ENCODE measurements around the gene HNRNPM.
"Not testable (repeated sequence)": the region's sequence is repeated elsewhere in the genome, so short reads cannot be mapped to it uniquely, and the experiment has no call there.

Gene HNRNPM, protein sequence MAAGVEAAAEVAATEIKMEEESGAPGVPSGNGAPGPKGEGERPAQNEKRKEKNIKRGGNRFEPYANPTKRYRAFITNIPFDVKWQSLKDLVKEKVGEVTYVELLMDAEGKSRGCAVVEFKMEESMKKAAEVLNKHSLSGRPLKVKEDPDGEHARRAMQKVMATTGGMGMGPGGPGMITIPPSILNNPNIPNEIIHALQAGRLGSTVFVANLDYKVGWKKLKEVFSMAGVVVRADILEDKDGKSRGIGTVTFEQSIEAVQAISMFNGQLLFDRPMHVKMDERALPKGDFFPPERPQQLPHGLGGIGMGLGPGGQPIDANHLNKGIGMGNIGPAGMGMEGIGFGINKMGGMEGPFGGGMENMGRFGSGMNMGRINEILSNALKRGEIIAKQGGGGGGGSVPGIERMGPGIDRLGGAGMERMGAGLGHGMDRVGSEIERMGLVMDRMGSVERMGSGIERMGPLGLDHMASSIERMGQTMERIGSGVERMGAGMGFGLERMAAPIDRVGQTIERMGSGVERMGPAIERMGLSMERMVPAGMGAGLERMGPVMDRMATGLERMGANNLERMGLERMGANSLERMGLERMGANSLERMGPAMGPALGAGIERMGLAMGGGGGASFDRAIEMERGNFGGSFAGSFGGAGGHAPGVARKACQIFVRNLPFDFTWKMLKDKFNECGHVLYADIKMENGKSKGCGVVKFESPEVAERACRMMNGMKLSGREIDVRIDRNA

DNA sequence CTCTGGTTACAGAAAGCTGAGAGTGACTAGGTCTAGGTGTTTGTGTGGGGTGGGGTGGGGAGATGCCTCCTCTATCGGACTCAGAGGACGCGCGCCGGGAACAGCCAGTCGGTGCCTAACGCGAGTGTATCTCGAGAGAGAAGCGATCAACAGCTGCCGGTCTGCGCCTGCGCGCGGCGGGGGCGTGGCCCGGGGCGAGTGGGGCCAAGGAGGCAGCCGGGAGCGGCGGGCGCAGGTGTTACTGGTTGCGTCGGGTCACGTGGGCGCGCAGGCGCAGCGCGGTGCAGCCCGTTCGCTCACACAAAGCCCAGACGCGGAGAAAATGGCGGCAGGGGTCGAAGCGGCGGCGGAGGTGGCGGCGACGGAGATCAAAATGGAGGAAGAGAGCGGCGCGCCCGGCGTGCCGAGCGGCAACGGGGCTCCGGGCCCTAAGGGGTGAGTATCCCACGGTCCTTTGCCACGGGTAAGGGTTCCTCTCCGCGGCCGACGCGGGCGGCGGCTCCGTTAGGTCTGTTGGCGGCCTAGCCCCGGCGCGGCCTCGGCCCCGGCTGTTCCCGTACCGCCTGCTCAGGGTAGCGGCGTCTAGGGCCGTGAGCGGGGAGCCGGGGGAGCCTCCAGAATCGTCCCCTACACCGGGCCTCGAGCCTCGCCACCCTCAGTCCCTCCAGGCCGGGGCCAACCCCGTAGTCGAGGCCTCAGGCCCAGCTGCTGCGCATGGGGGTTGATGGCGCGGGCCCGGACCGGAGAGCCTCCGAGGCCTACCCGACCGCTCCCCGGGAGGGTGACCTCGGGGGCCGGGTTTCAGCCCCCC, at the start of gene HNRNPM:
Gene HNRNPM (plus strand): TSS at position 299 of the 811 bp plus-strand sequence. CDS start 24 bp downstream, at position 323.
- peaks cover 45% of the 10 kb centered on the region for H3K4me1 Mint-ChIP-seq
- H3K27ac Mint-ChIP-seq: peak within 1 kb of the TSS; percentile 96
- DNase-seq (peak; percentile 100), ATAC-seq (peak; percentile 95)
- peak within 1 kb of the TSS; percentile 86 for H3K4me3 Mint-ChIP-seq
- peaks cover 28% of the 10 kb centered on the region for H3K36me3 Mint-ChIP-seq (ENCODE audit: low read depth)
- no peaks in the 10 kb centered on the region for H3K27me3 Mint-ChIP-seq
- H3K9me3 Mint-ChIP-seq: no peaks in the 10 kb centered on the region

DNA sequence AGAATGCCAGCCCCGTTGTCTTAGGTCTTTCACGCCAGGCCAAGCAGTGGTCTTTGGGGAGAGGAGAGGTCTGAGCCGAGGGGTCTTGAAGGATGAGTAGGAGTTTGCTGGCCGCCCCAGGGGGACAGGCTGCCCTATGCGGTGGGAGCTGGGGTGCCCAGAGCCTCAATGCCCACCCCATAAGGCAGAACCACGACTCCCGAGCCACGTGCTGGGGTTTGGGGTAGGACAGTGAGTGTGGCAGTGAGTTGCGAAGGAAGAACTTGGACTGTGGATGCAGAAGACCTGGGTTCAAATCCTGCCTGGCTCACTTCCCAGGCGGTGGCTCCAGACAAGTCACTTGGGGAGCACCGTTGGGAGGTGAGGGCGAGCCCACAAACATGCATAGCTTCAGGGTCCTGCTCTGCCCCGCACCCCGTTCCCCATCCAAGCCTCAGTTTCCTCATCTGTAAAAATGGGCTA, 49.1 kb upstream of the HNRNPM start:
- no peak overlapping the region for H3K4me3 Mint-ChIP-seq
- no peaks in the 10 kb centered on the region for H3K27me3 Mint-ChIP-seq
- ATAC-seq (no peak), DNase-seq (no peak)
- no peaks in the 10 kb centered on the region for H3K36me3 Mint-ChIP-seq (ENCODE audit: low read depth)
- peaks cover 35% of the 10 kb centered on the region for H3K4me1 Mint-ChIP-seq
- no peaks in the 10 kb centered on the region for H3K9me3 Mint-ChIP-seq
- H3K27ac Mint-ChIP-seq: no peak overlapping the region

DNA sequence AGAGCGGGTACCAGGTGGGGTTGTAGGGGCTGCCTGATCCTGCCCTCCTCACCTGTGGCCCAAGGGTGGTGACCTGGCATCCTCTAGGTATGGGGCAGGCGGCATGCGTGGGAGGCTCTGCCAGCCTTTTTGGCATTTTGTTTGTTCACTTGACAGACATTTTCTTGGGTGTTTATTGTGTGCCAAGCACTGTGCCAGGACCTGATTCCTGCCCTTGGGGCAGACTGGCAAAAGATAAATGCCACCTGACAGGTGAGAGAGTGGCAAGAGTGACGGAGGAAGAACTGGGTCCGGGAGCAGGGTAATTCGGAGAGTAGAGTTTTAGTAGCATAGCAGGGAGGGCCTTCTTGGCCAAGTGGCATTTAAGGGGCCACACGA, 48.6 kb upstream of the HNRNPM start:
- Mint-ChIP-seq H3K9me3 (no peaks in the 10 kb centered on the region), H3K36me3 (ENCODE audit: low read depth) (no peaks in the 10 kb centered on the region), H3K4me1 (peaks cover 30% of the 10 kb centered on the region), H3K27ac (no peak overlapping the region), H3K4me3 (no peak overlapping the region), H3K27me3 (no peaks in the 10 kb centered on the region)
- ATAC-seq (no peak), DNase-seq (no peak)

DNA sequence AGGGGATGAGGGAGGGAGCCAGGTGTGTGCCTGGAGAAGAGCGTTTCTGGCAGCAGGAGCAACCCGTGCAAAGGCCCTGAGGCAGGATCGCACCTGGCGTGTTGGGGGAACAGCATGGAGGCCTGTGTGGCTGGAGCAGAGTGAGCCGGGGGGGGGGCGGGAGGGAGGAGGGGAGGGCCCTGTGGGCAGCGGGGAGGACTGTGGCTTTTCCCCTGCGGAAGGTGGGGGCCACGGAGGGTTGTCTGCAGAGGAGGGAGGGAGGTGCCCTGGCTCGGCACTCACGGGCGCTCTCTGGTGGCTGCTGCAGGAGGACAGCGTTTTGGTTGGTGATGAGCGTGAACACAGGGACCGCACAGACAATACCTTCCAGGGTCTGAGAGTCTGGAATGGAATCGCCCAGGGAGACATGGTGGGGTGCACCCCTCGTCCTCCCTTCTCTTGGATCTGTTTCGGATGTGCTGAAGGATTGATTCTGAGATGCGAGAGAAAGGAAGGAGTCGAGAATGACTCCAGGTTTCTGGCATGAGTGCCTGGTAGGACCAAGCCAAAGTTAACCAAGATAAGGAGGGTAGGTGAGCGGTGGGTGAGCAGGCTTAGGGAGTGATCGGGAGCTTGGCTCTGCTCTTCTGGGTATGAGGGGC, 48.1 kb upstream of the HNRNPM start:
- no peaks in the 10 kb centered on the region for H3K9me3 Mint-ChIP-seq
- H3K4me3 Mint-ChIP-seq: no peak overlapping the region
- peaks cover 26% of the 10 kb centered on the region for H3K4me1 Mint-ChIP-seq
- no peaks in the 10 kb centered on the region for H3K36me3 Mint-ChIP-seq (ENCODE audit: low read depth)
- H3K27ac Mint-ChIP-seq: peak overlapping the region; percentile 76
- peak; percentile 84 for DNase-seq
- peak; percentile 66 for ATAC-seq
- H3K27me3 Mint-ChIP-seq: no peaks in the 10 kb centered on the region

DNA sequence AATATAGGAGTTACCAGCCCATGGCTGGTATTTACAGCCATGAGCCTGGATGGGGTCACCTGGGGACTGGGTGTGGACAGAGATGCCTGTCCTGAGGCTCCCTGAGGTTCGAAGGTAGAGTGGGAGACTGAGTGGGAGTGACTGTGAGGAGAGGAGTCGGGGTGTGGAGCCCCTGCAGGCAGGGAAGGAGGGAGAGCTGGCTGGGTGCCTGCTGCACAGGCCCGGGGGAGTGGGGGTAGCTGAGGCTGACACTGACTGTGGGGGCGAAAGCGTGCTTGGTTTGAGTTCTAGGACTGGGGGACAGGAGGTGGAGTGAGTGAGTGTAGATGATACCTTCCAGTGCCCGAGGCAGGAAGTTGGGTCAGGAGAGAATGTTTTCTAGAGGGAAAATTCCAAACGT, 47.5 kb upstream of the HNRNPM start:
- Mint-ChIP-seq H3K4me3 (no peak overlapping the region), H3K9me3 (no peaks in the 10 kb centered on the region), H3K27me3 (no peaks in the 10 kb centered on the region), H3K4me1 (peaks cover 20% of the 10 kb centered on the region), H3K27ac (peak overlapping the region; percentile 76), H3K36me3 (ENCODE audit: low read depth) (no peaks in the 10 kb centered on the region)
- no peak for DNase-seq
- ATAC-seq: no peak

DNA sequence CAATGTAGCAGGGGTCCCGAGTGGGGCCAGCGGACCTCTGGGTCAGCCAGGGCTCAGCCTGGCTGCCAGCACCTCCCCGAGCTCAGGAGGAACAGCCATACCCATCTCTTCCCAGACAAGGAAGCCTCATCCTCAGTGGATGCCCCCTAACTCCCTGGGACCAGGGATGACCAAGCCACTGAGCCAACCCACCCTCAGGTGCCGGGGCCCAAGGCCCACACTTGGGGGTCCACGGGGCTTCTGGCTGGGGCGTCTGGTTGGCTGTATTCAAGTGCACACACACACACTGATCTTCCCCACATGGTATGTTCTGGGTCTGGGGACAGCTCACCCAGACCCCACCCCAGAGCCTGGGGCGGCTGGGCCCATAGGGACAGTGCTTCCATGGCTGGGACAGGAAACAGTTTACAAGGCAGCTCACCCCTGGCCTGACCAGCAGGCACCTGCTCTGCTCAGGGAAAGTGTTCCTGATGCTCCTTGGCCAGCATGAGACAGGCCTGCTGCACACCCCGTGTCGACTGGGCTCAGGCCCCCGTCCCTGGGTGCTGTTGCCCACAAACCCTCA, 46.9 kb upstream of the HNRNPM start:
- H3K27me3 Mint-ChIP-seq: no peaks in the 10 kb centered on the region
- no peaks in the 10 kb centered on the region for H3K9me3 Mint-ChIP-seq
- no peak for DNase-seq
- H3K27ac Mint-ChIP-seq: no peak overlapping the region
- peaks cover 18% of the 10 kb centered on the region for H3K4me1 Mint-ChIP-seq
- no peaks in the 10 kb centered on the region for H3K36me3 Mint-ChIP-seq (ENCODE audit: low read depth)
- H3K4me3 Mint-ChIP-seq: no peak overlapping the region
- ATAC-seq: no peak

DNA sequence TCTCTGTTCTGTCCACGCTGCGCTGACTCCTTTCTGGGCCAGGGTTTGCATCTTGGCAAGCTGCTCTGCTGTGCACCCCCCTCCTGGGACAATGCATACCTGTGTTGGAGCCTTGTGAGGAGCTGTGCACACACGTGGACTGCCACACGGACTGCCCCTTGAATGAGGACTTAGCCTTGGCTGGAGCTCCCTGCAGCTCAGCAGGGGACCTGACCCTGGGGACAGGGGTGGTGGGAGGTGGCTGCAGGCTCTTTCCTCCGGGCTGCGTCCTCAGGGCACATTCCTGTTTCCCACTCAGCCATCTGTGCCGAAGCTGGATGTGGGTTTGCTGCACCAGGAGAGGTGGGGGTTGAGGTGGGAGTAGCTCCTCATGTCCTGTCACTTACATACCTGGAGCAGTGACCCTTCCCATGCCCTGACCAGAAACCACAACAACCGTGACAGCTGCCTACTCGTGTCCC, 46.4 kb upstream of the HNRNPM start:
- Mint-ChIP-seq H3K4me1 (peaks cover 14% of the 10 kb centered on the region), H3K27me3 (no peaks in the 10 kb centered on the region), H3K36me3 (ENCODE audit: low read depth) (no peaks in the 10 kb centered on the region), H3K9me3 (no peaks in the 10 kb centered on the region), H3K4me3 (no peak overlapping the region), H3K27ac (no peak overlapping the region)
- no peak for ATAC-seq
- DNase-seq: no peak

DNA sequence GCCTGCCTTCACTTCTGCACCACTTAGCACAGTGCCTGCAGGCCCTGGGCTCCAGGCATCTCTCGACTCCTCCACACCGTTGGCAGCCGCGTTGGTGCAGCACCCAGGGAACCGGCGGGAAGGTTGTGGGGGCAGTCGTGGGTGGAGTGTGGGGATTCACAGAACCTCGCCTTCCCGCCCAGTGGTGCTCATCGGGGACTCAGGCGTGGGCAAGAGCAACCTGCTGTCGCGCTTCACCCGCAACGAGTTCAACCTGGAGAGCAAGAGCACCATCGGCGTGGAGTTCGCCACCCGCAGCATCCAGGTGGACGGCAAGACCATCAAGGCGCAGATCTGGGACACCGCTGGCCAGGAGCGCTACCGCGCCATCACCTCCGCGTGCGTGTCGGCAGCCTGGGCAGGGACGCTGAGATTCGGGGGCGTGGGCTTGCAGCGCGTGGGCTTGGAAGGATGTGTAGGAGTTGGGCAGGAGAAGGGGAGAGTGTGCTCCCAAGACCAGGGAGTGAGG, 45.0 kb upstream of the HNRNPM start:
- H3K36me3 Mint-ChIP-seq (ENCODE audit: low read depth): peaks cover 3% of the 10 kb centered on the region
- H3K9me3 Mint-ChIP-seq: no peaks in the 10 kb centered on the region
- DNase-seq (no peak), ATAC-seq (no peak)
- H3K4me3 Mint-ChIP-seq: no peak overlapping the region
- no peak overlapping the region for H3K27ac Mint-ChIP-seq
- H3K4me1 Mint-ChIP-seq: peaks cover 14% of the 10 kb centered on the region
- no peaks in the 10 kb centered on the region for H3K27me3 Mint-ChIP-seq

DNA sequence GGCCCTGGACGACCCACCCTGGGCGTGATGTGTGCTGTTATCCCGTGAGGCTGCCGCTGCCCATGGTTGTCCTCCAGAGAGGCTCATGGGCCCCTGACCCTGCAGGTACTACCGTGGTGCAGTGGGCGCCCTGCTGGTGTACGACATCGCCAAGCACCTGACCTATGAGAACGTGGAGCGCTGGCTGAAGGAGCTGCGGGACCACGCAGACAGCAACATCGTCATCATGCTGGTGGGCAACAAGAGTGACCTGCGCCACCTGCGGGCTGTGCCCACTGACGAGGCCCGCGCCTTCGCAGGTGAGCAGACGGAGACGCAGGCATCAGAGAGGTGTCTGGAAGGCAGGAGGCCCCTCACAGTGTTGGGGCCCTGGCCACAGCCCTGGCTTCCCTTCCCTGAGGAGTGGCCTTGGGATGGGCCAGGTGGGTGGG, 42.8 kb upstream of the HNRNPM start:
- H3K4me1 Mint-ChIP-seq: peaks cover 5% of the 10 kb centered on the region
- H3K27me3 Mint-ChIP-seq: no peaks in the 10 kb centered on the region
- DNase-seq (no peak), ATAC-seq (no peak)
- H3K36me3 Mint-ChIP-seq (ENCODE audit: low read depth): peaks cover 5% of the 10 kb centered on the region
- H3K27ac Mint-ChIP-seq: no peak overlapping the region
- H3K9me3 Mint-ChIP-seq: no peaks in the 10 kb centered on the region
- no peak overlapping the region for H3K4me3 Mint-ChIP-seq

DNA sequence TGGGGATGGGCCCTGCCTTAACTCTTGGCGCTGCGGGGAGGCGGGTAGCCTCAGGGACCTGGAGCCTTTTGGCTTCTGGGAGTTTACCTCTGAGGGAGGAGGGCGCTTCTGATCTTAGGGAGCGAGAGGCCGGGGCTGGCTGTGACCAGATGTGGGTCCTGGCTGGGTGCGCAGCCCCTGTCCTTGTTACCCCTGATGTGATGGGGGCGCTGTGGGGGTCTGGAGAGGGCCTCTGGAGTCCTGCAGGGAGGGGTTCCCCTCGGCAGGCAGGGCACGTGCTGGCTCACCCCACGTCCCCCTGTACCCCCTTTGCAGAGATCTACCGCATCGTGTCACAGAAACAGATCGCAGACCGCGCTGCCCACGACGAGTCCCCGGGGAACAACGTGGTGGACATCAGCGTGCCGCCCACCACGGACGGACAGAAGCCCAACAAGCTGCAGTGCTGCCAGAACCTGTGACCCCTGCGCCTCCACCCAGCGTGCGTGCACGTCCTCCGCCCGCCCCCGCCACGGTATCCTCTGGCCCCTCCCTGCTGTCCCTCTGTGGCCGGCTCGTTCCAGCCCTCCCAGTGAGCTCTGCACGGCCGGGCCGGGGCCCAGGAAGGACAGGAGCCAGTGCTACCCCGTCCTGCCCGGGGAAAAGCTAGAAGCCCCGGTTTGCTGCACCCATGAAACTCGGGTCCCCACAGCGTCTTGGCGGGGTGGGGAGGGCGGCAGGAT, 41.5 kb upstream of the HNRNPM start:
- Mint-ChIP-seq H3K4me3 (no peak overlapping the region), H3K36me3 (ENCODE audit: low read depth) (peaks cover 5% of the 10 kb centered on the region), H3K27ac (no peak overlapping the region), H3K9me3 (no peaks in the 10 kb centered on the region), H3K4me1 (no peaks in the 10 kb centered on the region), H3K27me3 (no peaks in the 10 kb centered on the region)
- DNase-seq (no peak), ATAC-seq (no peak)

DNA sequence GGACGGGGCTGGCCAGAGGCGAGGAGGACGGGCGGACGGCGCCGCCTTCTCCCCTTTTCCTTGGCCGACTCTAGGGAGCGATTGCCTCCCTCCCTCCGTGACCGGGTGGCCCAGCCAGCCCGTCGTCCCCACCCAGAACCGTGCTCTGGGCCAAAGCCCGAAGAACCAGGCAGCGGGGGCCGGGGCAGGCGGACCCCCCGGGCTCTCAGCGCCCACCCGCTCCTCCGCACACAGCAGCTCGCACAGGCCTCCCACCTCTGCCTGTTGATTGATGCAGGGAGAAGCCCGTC, 41.0 kb upstream of the HNRNPM start:
- Mint-ChIP-seq H3K4me1 (no peaks in the 10 kb centered on the region), H3K27ac (no peak overlapping the region), H3K36me3 (ENCODE audit: low read depth) (peaks cover 5% of the 10 kb centered on the region), H3K4me3 (no peak overlapping the region), H3K9me3 (no peaks in the 10 kb centered on the region), H3K27me3 (no peaks in the 10 kb centered on the region)
- DNase-seq (no peak), ATAC-seq (no peak)

DNA sequence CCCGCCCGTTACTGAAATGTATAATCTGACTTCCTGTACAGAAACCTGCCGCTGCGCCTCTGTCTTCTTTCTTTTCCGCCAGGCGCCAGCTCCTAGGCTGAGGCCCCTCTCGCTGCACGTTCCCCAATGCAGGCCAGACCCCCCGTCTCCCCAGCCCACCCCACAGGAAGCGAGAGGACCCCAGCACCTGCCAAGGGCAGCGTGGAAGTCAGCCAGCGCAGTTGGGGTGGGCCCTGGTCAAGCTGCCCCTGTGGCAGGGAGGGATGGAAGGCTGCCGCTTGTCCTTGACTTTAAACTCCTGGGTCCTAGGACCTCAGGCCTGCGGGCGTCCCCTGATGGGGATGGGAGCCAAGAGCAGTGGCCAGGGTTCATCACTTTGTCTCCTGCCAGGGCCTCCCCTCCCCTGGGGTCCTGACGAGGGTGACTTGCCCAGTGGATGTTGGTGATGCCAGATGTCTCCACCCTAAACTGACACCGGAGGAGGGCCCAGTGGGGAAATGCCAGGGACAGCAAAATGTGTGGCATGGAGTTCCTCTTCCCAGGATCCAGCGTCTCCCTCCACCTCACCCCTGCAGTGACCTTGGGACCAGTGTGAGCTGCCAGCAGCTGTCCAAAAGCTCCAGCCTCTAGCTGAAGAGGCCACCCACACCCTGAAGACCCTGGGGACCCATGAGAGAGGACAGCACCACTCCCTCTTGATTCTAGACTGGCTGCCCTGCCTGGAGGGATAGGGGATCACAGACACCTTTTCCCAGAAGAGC, 40.2 kb upstream of the HNRNPM start:
- Mint-ChIP-seq H3K4me3 (no peak overlapping the region), H3K4me1 (no peaks in the 10 kb centered on the region), H3K36me3 (ENCODE audit: low read depth) (peaks cover 5% of the 10 kb centered on the region), H3K27me3 (no peaks in the 10 kb centered on the region), H3K27ac (no peak overlapping the region), H3K9me3 (no peaks in the 10 kb centered on the region)
- no peak for ATAC-seq
- no peak for DNase-seq

DNA sequence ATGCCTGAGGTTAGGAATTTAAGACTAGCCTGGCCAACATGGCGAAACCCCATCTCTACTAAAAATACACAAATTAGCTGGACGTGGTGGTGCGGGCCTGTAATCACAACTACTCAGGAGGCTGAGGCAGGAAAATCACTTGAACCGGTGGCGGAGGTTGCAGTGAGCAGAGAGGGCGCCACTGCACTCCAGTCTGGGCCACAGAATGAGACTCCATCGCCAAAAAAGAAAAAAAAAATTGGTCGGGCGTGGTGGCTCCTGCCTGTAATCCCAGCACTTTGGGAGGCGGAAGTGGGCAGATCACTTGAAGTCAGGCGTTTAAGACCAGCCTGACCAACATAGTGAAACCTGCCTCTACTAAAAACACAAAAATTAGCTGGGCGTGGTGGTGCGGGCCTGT, 34.1 kb upstream of the HNRNPM start:
- H3K4me1 Mint-ChIP-seq; H3K4me3 Mint-ChIP-seq; H3K27ac Mint-ChIP-seq; H3K9me3 Mint-ChIP-seq; H3K36me3 Mint-ChIP-seq (ENCODE audit: low read depth); H3K27me3 Mint-ChIP-seq; ATAC-seq; DNase-seq: not testable (repeated sequence)
